Islet of Langerhans (tissue), 1 donor: Measurements from ENCODE around the gene NVL.
A peak's percentile ranks its signal among the peaks of the same experiment; 100 is the strongest.
"Not testable (repeated sequence)": the region's sequence is repeated elsewhere in the genome, so short reads cannot be mapped to it uniquely, and the experiment has no call there.

Source experiments
- FAIRE-seq: peaks from one replicate; lab custom pipeline; 2011; peaks lifted over from hg19 to GRCh38; lab: Jason Lieb, UNC

Gene NVL

GRCh38 chr1:224333939-224334786, 4.2 kb upstream of the NVL start:
- no peak for FAIRE-seq

- peak; percentile 53 for FAIRE-seq
Measured at GRCh38 chr1:224333309-224333926, 3.4 kb upstream of the NVL start.

DNA sequence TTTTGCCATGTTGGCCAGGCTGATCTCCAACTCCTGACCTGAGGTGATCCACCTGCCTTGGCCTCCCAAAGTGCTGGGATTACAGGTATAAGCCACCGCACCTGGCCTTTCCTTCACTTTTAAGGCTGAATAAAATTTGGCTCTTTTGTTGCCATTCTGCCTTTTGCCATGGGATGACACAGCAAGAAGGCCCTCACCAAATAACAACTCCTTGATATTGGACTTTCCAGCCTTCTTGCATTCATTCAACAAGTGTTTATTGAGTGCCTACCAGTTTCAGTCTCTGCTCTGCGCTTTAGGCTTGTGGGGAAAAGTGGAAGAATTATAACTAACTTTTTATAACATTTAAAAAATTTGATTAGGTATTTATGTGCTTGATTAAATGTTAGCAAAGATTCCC, 1.9 kb upstream of the NVL start:
- FAIRE-seq, result no peak

- FAIRE-seq, result no peak
Measured at GRCh38 chr1:224331326-224331725, 1.4 kb upstream of the NVL start.

DNA sequence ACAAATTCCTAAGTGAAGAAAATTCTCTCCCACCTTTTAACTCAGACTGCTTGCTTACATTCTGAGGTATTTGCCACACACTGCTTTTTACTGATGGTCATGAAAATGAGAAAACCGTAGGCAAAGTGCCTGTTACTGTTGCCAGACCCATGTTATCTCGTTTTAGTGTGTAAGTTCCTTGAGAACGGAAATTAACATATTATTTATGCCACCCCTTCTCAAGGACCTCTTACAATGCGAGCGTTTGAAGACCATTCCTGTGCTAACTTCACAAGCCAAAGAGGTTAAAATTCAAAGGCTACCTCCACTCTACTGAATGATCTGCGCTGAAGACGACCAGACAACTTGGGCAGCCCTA, 509 bp downstream of the NVL start:
- no peak for FAIRE-seq

- FAIRE-seq, result no peak
Measured at GRCh38 chr1:224328644-224329043, 1.3 kb downstream of the NVL start.

DNA sequence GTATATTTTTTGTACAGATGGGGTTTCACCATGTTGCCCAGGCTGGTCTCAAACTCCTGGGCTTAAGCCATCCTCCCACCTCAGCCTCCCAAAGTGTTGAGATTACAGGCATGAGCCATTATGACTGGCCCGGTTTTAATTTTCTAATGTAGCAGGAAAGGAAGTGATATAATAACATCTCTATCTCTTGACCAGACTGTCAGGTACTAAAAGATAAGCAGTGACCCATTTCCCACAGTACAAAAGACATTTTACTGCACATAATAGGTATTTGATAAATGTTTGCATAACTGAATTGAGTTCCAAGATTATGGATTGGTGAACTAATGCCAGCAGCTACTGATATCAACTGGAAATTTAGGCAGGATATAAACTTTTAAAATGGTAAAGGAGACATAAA, 4.0 kb downstream of the NVL start:
- FAIRE-seq, result no peak

GRCh38 chr1:224321706-224322105, 8.3 kb downstream of the NVL start:
- no peak for FAIRE-seq

GRCh38 chr1:224317383-224318045, 12.5 kb downstream of the NVL start:
- no peak for FAIRE-seq

DNA sequence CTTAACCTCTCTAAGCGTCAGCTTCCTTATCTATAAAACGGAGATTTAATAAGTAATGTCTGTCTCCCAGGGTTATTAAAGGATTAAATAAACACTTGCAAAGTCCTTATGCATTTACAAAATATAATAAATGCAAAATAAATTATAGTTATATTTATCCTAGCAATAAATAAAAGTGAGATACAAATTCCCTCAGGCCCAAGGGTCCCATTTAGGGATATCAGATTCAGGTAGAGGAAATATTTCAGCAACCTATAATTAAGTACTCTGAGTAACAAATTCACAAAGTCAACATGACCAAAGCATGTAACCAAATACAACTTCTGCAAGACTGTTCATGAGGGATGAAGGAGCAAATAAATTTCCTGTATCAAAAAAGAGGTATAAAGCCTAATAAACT, 17.9 kb downstream of the NVL start:
- no peak for FAIRE-seq

DNA sequence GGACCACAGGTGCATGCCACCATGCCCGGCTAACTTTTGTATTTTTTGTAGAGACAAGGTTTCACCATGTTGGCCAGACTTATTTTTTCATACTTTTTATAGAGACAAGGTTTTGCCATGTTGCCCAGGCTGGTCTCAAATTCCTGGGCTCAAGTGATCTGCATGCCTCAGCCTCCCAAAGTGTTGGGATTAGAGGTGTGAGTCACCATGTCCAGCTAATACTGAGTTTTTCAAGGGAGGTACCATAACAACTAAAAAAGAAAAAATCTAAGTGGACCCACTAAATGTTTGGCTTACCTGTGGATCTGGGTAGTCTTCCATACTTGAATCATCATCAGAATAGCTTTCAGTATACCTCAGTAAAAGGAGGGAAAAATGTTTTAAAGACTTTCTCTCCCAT, 18.5 kb downstream of the NVL start:
- FAIRE-seq, result not testable (repeated sequence)

GRCh38 chr1:224308064-224308463, 21.9 kb downstream of the NVL start:
- FAIRE-seq, result no peak

DNA sequence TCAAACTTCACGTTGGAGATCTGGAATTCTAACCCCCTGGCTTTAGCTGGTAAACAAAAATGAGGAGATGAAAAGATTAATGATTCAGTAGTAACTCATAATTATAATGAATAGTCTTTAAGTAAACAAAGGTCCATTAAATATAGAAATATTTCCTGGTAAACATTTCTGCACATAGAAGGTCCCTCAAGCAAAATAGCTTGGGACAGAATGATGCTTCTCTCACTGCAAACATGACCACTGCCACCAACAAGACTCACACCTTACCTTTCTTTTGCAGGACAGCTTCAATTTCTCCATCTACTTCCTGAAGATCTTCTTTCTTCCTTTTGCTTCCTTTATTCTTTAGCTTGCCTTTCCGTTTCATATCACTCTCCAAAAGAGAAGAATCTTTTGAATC, 25.2 kb downstream of the NVL start:
- FAIRE-seq, result no peak

DNA sequence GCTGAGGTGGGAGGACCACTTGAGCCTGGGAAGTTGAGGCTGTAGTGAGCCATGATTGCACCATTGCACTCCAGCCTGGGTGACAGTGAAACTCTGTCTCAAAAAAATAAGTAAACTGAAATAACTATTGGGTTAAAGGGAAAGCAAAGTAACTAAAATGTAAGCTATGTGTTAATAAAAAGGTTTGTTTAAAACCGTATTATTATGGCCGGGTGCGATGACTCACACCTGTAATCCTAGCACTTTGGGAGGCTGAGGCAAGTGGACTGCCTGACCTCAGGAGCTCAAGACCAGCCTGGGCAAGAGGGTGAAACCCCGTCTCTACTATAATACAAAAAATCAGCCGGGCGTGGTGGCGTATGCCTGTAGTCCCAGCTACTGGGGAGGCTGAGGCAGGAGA, 27.0 kb downstream of the NVL start:
- no peak for FAIRE-seq

- no peak for FAIRE-seq
Measured at GRCh38 chr1:224301391-224301790, 28.6 kb downstream of the NVL start.

DNA sequence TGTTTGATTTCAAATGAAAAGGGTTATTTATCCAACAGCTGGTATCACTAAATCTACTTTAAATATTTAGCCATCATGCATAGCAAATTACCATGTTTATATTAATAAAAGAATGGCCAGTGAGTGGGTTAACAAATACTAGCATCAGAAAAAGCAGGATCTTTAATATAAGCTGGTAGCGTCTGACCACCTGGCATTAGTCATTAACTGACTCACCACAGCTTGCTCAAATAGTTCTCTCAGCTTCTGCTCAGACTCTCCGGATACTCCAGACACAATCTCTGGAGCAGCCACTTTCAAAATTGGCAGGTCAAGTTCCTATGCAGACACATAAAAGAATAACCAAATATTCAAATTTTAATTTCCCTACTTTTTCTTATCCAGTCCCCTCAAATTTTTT, 29.6 kb downstream of the NVL start:
- FAIRE-seq, result peak; percentile 5

GRCh38 chr1:224298346-224299330, 31.3 kb downstream of the NVL start:
- no peak for FAIRE-seq

DNA sequence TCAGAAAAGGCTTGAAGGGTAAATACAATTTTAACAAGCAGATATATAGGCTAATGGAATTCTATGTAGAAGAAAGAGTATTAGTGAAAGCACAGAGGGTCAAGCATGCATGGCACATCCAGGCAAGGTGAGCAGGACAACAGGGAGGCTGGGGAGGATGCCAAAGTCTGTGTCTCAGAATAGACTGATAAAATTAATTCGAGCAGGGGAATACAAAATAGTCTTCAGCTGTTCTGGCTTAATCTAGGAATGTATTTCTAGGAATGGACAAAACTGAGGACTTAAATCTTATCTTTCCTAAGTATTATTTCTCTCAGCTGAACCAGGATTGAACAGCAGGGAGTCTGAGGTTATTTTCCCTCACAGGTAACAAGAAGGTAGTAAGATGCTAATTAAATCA, 35.2 kb downstream of the NVL start:
- no peak for FAIRE-seq

DNA sequence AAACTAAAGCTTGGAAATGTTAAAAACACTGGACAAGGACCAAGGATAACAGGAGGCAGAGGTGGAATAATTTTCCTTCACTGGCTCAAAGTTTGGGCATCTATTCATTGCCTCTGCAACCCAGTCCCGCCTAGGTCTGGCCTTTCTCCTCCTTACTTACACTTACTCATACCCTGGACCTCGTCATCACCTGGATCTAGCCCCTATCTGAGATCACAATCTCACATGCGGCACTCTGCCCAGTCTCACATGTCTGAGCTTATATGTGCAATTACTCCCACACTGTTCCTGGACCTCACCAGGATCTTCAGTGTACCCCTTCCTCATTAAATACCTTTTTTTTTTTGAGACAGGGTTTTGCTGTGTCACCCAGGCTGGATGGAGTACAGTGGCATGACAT, 37.6 kb downstream of the NVL start:
- FAIRE-seq, result no peak

GRCh38 chr1:224289396-224289795, 40.6 kb downstream of the NVL start:
- no peak for FAIRE-seq

DNA sequence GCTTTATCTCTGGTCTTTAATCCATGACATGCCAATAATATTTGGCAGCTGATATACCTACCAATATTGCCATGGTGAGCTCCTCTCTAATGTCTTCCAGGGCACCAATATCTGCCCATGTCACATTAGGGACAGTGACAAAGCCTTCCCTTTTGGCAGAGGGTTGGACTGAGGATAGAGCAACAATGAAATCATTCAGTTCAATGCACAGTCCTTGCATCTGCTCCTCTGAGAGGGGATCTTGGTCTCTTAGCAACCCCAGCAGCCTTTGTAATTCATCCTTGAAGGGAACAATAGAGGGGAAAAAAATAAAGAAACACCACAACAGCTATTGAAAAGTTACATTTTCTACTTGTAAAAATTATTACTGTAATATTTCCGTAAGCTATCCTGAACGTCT, 42.3 kb downstream of the NVL start:
- no peak for FAIRE-seq

DNA sequence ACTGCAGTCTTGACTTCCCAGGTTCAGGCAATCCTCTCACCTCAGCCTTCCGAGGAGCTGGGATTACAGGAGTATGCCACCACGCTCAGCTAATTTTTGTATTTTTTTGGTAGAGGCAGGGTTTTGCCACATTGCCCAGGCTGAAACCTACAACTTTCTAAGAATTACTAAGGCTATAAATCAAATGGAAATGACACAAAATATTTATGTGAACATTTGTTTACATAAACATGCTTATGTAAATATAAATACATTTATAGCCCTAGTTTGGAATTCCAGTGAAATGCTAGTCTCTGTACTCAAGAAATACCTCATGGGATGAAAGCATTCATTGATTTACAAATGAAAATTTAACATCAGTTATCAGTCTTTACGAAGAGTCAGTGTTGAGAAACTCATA, 47.8 kb downstream of the NVL start:
- no peak for FAIRE-seq
